GM21390 (cell line): ENCODE data around the gene NEK10.
"Not testable (repeated sequence)": the region's sequence is repeated elsewhere in the genome, so short reads cannot be mapped to it uniquely, and the experiment has no call there.

Source experiments
- ATAC-seq: cut with Tn5 transposase; IDR thresholded peaks from one replicate; pipeline ENCODE4 v1.9.1; 2021; ENCODE audit not compliant: unreplicated experiment

NEK10 gene

DNA sequence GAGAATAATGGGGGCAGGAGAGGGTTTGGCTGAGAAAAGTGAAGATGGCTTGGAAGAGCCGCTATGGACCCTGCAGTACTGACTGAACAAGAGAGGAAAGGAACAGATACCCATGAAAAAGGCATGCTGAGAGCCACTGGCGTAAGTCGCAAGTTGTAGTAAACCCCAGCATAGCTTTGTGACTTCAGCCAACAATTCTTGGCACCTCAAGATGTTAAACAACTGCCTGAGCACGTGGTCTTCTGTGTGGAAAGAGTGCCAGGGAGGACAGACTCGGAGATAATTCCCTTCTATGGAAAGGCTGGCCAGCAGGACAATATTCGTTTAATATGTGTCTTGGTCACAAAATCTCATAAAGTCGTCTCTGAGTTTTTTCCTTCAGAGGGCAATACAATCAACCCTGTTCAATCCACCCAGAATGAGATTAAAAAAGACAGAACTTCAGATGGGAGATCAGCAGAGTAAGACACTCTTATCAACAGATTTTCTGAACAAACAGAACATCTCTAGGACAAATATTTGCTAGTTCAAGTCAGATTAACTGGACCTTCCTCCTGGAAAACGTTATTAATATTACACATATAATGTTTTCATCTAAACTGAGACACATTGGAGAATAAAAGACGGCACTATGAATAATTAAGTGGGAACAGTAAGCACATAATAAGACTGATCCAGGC lies 49.2 kb downstream of the NEK10 start:
- no peak for ATAC-seq

DNA sequence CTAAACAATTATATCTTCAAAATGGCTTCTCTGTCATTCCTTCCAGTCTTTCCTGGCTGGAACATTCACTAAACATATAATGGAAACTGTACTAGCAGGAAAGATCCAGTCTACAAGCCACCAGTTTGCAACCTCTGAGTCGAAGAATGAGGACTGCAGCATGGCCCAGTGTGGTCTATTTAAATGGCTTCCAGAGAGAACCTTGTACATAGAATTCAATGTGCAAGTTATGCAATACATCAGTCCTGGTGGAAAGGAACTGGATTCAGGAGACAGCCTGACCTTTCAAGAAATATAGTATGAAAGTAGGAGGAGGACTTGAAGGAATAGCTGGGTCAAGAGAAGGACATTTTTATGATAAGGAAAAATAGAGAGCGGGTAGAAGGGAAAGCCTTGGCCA lies 49.9 kb downstream of the NEK10 start:
- no peak for ATAC-seq

DNA sequence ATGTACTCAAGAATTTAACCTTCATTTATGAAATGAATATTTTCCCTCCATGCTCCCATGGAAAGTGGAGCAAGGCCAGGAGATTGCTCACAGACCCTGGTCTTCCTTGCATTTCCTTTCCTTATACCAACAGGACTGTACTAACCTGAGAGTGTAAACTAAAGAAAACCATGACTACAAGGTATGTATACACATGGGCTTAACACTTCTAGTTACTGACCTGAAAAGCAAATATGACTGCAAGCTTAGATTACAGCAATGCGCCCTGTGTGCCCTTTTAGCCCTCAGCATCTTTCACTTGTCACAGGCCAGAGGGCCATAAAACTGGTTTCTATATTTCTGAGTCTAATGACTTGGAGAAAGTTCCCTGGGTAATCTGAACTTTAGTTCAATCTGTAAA lies 52.1 kb downstream of the NEK10 start:
- ATAC-seq: no peak

DNA sequence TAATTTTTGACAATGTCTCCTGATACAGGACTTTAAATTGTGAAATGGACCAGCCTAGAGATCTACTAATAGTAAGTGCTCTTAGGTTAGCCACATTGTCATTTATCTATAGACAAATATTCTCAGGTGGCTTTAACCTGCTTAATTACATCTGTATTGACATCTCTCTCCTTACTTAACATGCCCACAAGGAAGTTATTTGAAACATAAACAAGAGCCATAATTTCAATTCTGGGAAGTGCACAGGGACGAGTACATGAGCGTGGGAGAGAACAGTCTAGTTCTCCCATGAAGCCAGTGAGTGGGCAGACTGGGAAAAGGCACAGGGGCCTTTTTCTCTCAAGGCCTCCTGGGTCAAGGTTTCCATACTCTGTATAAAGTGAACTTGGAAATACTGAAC lies 54.2 kb downstream of the NEK10 start:
- no peak for ATAC-seq

DNA sequence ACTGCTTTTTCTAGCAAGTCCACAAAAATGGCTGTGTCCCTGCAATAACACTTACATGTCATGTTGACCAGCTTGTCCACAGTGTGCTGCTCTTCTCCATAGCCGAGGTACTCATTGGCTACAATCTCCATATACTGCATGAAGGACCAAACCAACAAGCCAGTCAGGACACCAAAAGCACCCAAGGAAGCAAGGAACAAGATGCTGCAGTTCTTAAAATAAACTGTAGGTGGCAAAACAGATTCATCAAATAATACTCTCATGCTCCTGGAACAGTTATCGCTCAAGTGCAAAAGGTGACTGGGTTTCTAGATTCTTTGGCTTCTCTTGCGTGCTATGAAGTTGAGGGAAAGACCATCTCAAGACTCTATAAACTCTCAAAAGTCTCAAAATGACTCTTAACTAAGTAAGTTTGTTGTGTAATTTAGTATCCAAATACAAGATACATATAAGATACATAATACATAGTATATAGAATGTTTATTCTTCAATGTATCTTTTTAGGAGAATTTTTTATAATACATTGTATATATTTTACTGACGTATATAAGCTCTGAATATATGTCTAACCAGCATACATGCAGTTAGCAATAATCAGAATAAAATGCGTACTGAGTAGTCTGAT lies 57.0 kb downstream of the NEK10 start:
- ATAC-seq: peak; percentile 98

DNA sequence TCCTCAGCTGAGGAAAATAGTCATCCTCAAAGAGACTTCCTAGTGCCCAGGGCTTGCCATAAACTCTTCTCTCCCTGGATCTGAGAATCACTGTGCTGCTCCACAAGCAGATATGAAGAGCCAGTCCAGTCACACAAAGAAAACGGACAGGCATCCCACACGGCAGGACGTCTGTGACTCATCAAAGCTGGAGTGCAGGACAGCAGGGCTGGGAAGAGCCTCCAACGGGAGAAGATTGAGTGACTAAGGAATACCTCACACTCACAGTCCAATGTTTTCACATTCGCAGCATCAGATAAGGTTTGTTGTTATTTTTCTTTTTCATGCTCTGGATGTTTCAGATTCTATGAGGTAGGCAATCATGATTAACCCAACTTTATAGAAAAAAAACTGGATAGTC lies 57.8 kb downstream of the NEK10 start:
- no peak for ATAC-seq

DNA sequence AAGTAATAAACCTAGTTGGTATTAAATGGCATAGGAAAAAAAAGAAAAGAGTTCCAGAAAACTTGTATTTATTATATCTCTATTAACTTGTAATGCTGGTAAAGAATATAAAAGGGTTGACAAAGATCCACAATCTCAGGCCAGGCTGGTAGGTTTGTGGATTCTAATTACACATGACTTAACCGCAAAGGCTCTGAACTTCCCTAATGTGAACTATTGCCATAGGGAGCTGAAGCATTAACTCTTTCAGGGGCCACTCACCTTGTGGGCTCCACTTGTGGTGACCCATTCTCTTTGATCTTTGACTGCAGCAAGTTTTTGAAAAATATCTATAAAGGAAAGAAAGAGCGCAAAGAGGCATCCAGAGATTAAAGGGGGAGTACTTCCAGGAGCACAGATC lies 58.5 kb downstream of the NEK10 start:
- ATAC-seq: no peak

DNA sequence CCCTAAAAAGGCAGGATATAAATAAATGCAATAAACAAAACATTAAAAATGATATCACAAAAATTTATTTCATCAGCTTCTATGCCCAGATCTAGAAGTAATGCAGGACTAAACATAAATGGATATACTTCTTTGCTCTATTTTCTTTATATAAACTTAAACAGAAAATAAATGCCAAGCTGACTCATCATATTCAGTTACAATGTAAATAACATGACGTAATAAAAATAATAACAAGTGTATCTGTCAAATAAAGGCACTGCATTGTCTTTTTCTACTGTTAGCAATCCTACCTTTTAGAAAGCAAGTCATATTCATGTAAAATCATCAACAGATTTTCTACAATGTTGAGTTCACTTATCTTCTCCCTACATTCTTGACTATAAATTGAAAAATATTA lies 61.6 kb downstream of the NEK10 start:
- ATAC-seq: no peak

DNA sequence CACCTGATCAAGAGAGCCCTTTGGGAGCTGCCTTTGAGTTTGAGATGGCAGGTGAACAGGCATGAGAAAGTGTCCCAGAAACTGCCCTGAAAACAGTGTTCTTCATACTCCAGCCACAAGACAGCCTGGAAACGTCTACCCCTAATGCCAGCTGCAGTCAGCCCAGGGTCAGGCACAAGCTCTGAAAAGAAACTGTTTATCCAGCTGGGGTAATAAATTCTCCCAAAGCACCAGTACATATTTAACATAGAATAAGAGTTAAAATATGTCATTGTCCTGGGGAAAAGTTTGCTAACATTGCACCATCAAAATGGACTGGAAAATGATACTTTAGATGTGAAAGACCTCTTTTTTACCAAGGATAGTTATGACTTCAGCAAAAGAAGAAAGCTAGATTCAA lies 66.3 kb downstream of the NEK10 start:
- ATAC-seq: no peak

DNA sequence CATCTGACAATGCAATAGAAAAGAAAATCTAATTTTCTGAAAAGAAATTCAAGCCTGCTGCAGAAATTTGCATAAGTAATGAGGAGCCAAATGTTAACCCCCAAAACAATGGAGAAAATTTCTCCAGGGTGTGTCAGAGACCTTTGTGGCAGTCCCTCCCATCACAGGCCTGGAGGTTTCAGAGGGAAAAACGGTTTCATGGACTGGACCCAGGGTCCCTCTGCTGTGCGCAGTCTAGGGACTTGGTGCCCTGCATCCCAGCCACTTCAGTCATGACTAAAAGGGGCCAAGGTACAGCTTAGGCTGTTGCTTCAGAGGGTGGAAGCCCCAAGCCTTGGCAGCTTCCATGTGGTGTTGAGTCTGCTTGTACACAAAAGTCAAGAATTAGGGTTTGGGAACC lies 70.2 kb downstream of the NEK10 start:
- ATAC-seq: not testable (repeated sequence)

DNA sequence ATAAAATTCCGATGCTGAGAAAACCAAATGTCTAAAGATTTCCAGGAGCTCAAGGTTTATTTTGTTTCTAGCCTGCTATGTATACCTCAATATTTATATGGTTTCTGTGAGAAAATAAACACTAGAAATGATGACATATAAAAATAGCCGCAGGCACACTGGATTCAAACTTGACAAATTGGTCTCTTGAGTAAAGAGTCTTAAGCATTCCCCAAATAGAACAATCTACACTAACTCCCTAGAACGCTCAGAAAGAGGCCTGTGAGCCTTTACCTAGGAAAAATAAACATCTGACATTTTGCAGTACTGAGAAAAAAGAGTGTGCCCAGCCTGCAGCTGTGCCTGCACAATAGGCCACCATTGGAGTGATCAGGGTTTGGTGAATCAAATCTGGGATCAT lies 75.2 kb downstream of the NEK10 start:
- ATAC-seq: no peak

DNA sequence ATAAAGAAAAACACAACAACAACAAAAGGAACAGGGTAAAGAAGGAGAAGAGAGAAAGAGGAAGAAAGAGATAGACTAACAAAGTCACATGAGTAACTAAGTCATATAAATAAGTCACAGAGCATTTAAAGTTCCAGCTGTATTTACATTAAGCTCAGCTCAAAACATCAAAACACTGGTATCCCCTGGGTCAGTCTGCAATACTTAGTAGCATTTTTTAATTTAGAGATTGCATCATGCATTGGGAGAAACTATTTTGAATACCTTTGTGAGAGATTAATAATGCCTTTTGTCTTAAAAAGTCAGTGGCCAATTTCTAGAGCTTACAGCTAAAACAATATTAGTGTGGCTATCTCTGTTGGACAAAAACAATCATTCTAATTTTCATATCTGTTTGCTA lies 78.4 kb downstream of the NEK10 start:
- ATAC-seq: no peak

DNA sequence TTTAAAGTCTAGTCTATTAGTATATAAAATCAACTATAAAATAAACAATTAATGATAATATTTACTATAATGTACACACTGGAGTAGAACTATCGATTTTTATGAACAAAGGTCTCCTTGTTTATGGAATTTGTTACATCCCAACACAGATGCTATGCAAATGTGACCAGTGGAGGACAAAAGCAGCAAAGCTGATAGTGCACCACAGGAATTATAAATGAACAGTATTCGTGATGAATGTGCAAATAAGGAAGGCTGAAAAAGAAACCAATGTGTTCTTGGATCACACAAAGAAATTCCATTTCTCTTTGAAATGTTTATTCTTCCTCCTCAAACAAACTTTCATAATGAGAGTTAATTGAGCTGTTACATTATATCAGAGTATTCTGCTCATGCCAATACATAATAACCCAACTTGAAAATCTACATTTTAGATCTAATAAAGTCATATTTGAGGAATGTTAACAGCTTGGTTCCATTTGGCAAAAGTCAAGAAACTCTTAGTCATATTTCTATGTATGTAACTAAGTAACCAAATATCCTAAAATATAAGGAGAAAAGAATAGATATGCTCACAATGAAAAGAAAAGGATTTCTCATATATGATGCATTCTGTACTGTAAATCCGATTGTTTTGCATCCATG lies 79.3 kb downstream of the NEK10 start:
- no peak for ATAC-seq

DNA sequence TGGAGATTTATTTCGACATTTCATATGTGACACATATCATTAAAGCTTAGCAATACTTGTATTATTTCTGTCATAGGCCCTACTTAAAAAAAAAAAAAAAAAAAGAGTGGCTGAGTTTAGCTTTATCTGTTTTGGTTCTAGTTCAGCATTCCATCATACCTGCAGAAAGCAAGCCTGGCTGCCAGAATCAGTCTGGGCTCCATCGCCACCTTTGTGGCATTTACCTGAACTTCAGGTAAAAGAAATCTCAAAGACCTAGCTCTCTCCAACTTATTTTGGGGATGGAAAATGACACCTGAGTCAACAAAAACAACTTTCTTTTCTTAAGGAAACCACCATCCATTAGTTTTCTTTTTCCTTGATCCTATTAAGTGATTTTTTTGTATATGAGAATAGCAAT lies 82.1 kb downstream of the NEK10 start:
- no peak for ATAC-seq

DNA sequence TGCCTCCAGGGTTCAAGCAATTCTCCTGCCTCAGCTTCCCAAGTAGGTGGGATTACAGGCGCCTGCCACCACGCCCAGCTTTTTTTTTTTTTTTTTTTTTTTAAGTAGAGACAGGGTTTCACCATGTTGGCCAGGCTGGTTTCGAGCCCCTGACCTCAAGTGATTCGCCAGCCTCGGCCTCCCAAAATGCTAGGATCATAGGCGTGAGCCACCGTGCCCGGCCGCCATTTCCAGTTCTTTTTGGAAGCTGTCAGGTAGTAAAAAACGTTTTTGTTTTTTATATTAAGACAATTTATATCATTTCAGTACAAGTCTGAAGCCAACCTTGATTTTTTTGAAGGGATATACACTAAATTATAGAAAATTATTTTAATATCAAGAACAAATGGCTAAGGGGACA lies 82.7 kb downstream of the NEK10 start:
- not testable (repeated sequence) for ATAC-seq

DNA sequence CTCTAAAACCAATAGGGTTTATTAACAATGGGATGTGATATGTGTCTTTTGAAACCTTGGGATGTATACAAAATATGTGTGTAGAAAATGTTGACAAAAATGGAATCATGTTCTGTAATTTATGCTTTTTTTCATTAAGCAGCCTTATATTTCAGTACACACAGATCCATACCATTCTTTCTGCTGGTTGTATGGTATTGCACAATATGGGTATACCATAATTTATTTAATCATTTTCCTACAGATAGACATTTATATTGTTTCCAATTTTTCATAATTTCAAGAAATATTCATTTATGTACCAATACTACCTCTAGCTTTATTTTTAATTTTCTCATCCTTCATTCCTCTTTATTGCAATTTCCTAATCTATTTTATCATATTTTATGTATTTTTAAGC lies 83.5 kb downstream of the NEK10 start:
- ATAC-seq: no peak

DNA sequence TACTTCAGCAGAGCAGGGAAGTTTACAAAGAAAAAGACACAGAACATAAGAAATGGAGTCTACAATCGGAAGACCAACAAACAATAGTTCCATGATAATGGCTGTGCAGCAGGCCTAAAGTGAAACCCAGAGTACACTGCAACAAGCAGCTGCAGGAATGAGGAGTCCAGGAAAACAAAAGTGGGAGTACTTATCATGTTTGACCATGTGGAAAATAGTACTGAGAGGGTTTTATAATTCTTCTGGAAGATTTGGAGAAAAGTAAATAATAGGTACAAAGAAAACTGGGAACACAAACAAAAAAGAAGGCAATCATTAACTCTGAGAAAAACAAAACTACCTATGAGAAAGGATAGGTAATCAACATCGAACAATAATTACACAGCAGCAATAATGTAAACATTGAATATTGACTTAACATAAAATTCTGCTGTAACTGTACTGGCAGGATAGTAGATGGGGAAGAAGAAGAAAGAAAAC lies 87.5 kb downstream of the NEK10 start:
- ATAC-seq: no peak

DNA sequence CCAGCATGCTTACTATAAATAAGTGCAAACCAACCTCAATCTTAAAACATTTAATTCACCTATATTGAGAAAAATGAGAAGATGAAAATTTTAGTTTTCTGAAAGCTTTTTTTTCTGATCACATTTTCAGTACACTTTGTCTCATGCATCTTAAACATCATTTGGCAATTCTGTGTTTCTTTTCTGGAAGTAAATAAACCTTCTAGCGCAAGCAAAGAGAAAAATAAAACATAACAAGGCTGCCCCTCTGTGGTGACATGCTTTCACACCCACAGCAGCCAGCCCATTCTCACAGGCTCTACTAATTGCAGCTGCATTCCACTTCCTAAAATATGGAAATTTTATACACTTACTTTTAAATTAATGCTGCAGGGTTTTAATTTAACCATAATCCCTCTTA lies 90.1 kb downstream of the NEK10 start:
- ATAC-seq: no peak

DNA sequence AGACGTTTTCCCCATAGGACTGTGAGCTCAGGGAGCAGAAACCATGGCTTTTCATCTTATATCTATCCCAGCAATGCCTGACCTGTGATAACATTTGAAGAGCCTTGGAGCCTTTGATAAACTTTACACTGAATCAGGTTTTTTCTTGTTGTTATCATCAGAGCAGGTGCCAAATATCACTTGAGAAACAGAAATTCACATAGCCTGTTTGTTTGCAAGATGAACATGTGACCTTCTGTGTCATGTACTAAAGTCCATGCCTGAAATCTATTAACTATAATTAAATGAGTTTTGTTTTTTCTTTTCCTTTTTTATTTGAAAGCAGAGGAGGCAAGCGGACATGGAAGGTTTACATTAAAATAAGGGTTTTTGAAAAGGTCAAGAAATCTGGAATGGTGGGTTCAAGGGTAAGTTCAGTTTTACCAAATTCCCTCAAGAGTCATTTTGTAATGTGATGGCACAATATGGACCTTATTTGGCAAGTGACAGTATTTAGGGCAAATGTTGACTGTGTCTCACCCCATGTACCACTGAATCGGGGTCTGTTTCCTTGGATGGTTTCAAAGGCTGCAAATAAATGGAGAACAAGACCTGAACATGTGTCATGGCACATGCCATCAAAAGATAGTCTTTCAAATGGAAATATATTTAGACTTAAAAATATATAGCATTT lies 90.7 kb downstream of the NEK10 start:
- no peak for ATAC-seq

DNA sequence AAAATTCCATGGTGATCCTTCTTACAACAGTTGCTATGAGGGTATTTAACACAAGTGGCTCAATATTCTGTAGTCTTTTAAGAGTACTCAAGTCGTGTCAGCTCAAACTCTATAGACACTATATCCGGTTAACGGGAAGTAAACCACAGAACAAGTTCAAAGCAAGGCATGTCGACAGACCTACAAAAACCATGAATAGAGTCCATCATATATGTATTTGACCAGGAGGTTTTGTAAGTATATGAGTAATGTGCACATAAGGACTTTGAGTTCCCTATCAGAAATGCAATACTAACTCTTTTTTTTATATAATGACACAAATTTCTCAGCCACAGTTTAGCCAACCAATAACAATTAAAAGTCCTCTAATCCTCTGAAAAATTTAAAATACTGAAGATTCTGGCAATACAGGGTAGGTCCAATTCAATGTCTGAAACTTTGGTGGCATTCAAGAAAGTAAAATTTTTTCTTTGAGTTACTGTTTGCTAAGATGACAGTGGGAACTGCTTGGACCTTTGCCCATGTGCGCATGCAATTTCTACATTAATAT lies 93.7 kb downstream of the NEK10 start:
- ATAC-seq: no peak

DNA sequence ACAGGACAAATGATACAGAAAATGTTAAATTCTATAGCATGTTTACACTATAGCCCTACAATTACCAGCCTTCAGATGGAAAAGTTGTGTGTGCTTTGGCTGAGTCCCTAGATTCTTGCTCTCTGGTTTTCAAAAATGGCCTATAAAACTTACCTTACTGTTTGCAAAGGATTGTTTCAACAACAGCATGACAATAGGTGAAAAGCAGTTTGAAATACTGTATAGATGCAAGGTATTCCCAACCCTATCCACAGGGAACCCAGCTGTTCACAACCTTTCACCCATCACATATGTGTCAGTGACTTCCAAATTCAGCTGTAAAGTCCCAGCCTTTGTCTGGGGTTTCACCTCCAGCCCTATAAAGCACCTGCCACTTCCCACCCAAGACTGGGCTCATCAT lies 97.3 kb downstream of the NEK10 start:
- ATAC-seq: no peak

DNA sequence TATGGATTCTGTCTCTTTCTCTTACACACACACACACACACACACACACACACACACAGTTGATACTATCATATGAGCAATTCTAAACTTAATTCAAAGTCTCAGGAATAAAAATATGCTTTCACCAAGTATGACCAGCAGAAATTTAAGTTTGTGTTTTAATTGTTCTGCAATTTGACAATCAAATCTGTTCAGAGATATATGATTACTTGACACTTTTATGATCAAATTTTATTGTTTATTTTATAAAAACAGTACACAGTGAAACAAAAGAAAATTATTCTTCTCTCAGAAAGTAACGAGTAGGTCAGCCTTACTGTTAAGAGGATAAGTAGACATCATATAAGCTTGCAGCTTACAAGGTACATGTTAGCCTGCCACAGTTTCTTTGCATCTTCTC lies 114.3 kb downstream of the NEK10 start:
- no peak for ATAC-seq
